Stimulated activated naive B cell treated with anti-CD40 and anti-IgM and Interleukin-4, amounts not matched to agents 10 μg/mL and 1 μg/mL and 100 μg/mL, for 72 hours (primary cell): Measurements from ENCODE around the gene RASL10A.

Experiments used
- ATAC-seq, 2 donors: fragments of 150-1000 bp; cut with Tn5 transposase; replicated peaks; 2 replicates each; pipeline ENCODE4 v1.10.0; 2021; ENCODE audit warnings: moderate library complexity in 1 of 2
- DNase-seq: peaks from one replicate; pipeline ENCODE4 v3.0.0; 2021
- H3K27ac Mint-ChIP-seq: one replicate; pipeline ENCODE4 v1.8.0; 2022; ENCODE audit warnings: mild to moderate bottlenecking, mixed read lengths
- H3K27me3 Mint-ChIP-seq, 2 donors: one replicate each; pipeline ENCODE4 v1.8.0; 2022; ENCODE audit warnings: mixed read lengths in 2 of 2
- H3K36me3 Mint-ChIP-seq, 2 donors: one replicate each; pipeline ENCODE4 v1.8.0; 2022; ENCODE audit warnings: mixed read lengths in 2 of 2, mild to moderate bottlenecking in 1 of 2
- H3K4me1 Mint-ChIP-seq, 2 donors: one replicate each; pipeline ENCODE4 v1.8.0; 2022; ENCODE audit warnings: mixed read lengths in 2 of 2, mild to moderate bottlenecking in 1 of 2
- H3K4me3 Mint-ChIP-seq, 2 donors: one replicate each; pipeline ENCODE4 v1.8.0; 2022; ENCODE audit warnings: mild to moderate bottlenecking in 2 of 2, mixed read lengths in 2 of 2, moderate library complexity in 1 of 2
- H3K9me3 Mint-ChIP-seq, 2 donors: one replicate each; pipeline ENCODE4 v1.8.0; 2022; ENCODE audit warnings: mixed read lengths in 2 of 2, mild to moderate bottlenecking in 1 of 2

RASL10A gene

DNA sequence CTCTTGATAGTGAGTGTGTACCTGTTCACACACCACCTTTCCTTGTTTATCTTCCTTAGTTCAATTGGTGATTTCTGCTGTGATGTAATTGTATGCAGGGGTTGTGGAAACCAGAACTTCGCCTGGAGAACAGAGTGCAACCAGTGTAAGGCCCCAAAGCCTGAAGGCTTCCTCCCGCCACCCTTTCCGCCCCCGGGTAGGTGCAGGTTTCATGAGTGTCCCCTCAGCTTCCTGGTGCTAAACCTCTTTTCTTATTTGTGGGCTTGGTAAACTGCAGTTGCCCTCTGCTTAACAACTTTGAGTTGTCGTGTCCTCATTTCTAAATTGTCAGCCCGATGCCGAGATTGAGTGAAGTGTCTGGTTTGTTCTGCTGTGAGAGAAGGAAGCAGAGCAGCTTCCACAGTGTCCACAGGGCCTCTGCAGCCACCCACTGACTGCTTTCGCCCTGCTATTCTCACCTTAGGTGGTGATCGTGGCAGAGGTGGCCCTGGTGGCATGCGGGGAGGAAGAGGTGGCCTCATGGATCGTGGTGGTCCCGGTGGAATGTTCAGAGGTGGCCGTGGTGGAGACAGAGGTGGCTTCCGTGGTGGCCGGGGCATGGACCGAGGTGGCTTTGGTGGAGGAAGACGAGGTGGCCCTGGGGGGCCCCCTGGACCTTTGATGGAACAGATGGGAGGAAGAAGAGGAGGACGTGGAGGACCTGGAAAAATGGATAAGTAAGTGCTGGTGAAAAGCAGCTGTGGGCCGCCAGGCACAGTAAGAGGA, 16.2 kb downstream of the RASL10A start:
- Mint-ChIP-seq H3K9me3 (no peaks in the 10 kb centered on the region), H3K27ac (peak overlapping the region; percentile 70), H3K36me3 (peaks cover 44 to 54% of the 10 kb centered on the region in 2 donors), H3K4me1 (peaks cover 10 to 25% of the 10 kb centered on the region in 2 donors), H3K4me3 (peak overlapping the region in 1 of 2 donors; percentile 15), H3K27me3 (peaks cover 2% of the 10 kb centered on the region in 2 donors)
- DNase-seq: no peak
- ATAC-seq: no peak

DNA sequence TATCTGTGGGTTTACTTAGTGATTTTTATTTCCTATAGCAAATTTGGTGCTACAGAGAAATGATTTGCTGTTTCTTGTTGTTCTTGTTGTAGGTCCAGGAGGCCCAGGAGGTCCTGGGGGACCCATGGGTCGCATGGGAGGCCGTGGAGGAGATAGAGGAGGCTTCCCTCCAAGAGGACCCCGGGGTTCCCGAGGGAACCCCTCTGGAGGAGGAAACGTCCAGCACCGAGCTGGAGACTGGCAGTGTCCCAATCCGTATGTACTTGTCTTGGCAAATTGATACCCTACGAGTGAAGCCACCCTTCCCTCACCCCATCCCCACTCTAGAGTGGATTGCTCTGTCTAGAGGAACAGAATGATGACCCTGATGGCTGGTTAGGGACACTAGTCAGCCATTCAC, 16.9 kb downstream of the RASL10A start:
- no peaks in the 10 kb centered on the region for H3K9me3 Mint-ChIP-seq
- H3K4me3 Mint-ChIP-seq: no peak overlapping the region
- no peak for ATAC-seq
- peaks cover 9 to 19% of the 10 kb centered on the region in 2 donors for H3K4me1 Mint-ChIP-seq
- no peaks in the 10 kb centered on the region for H3K27me3 Mint-ChIP-seq
- peaks cover 47 to 59% of the 10 kb centered on the region in 2 donors for H3K36me3 Mint-ChIP-seq
- no peak for DNase-seq
- peak overlapping the region; percentile 65 for H3K27ac Mint-ChIP-seq

DNA sequence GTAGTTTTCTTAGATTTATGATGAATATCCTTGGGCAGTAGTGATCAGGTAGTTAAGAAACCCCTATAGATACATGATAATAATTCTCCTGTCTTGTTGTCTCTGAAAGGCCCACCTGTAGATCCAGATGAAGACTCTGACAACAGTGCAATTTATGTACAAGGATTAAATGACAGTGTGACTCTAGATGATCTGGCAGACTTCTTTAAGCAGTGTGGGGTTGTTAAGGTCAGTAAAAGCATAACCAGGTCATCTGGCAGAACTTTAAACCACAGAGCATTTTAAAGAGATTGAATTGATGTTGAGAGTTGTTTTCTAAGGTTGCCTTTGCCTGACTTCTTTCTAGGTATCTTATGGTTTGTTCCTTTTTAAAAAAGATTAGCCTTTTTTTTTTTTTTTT, 23.1 kb downstream of the RASL10A start:
- H3K27me3 Mint-ChIP-seq: no peaks in the 10 kb centered on the region
- no peak overlapping the region for H3K4me3 Mint-ChIP-seq
- peak overlapping the region; percentile 71 for H3K27ac Mint-ChIP-seq
- H3K9me3 Mint-ChIP-seq: no peaks in the 10 kb centered on the region
- H3K4me1 Mint-ChIP-seq: peaks cover 16 to 17% of the 10 kb centered on the region in 2 donors
- ATAC-seq: no peak
- peaks cover 36 to 52% of the 10 kb centered on the region in 2 donors for H3K36me3 Mint-ChIP-seq
- DNase-seq: no peak

DNA sequence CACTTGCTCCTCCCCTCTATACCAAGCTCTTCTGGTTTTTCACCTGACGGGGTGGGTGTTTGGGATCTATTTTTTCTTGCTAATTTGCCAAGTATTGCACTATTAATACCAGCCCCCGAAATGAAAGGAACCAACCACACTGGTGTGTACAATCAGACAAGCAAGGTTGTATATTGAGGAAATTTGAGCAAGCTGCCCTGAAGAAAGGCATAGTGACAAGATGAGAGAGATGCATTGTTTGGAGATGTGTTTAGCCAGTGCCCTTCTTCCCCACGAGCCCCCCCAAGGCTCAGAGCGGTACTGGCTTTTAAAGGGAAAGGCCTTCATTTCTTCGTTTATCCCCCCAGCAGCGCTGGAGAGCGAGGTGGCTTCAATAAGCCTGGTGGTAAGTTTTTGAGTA, 24.3 kb downstream of the RASL10A start:
- no peak for ATAC-seq
- peaks cover 21 to 23% of the 10 kb centered on the region in 2 donors for H3K4me1 Mint-ChIP-seq
- peaks cover 44 to 57% of the 10 kb centered on the region in 2 donors for H3K36me3 Mint-ChIP-seq
- H3K4me3 Mint-ChIP-seq: no peak overlapping the region
- no peaks in the 10 kb centered on the region for H3K27me3 Mint-ChIP-seq
- DNase-seq: no peak
- H3K27ac Mint-ChIP-seq: no peak overlapping the region
- no peaks in the 10 kb centered on the region for H3K9me3 Mint-ChIP-seq

DNA sequence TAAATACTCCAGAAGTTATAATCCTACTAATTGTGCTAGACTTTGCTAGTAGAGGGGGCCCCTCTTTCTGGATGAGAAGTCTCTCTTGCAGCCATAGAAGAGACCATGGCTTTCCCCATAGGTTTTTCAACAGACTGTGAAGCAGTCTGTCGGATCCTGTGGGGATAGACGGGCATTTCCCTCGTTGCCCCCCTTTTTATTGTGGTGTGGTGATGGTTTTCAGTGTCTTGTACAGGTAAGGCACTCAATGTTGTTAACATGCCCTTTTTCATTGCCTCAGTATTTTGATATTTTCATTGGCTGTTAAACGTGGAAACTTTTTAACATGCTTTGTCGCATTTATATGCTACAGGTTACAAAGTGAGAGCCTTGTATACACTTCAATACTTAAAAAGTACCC, 25.4 kb downstream of the RASL10A start:
- ATAC-seq (no peak), DNase-seq (no peak)
- Mint-ChIP-seq H3K9me3 (no peaks in the 10 kb centered on the region), H3K4me3 (no peak overlapping the region), H3K36me3 (peaks cover 46 to 60% of the 10 kb centered on the region in 2 donors), H3K27ac (no peak overlapping the region), H3K27me3 (no peaks in the 10 kb centered on the region), H3K4me1 (peaks cover 21 to 23% of the 10 kb centered on the region in 2 donors)

DNA sequence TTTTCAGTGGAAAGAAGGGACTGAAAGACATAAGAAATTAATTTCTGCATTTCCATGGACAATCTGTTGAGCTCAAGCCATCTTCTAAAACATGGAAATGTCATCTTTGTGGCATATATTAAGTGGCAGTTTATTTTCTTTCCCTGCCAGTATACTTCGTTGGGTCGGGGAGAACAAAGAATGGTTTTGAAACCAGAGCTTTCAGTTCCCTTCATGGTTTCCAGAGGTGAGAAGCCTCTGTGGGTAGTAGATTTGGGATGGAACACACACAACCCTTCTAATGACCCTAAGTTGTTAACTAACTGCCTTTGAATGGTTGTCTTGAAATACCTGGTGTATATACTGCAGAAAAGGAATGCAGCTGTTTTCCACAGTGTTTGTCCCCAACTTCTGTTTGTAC, 26.7 kb downstream of the RASL10A start:
- DNase-seq (no peak), ATAC-seq (no peak)
- Mint-ChIP-seq H3K27me3 (no peaks in the 10 kb centered on the region), H3K36me3 (peaks cover 54 to 65% of the 10 kb centered on the region in 2 donors), H3K4me3 (no peak overlapping the region), H3K27ac (peak overlapping the region; percentile 77), H3K9me3 (no peaks in the 10 kb centered on the region), H3K4me1 (peaks cover 21 to 31% of the 10 kb centered on the region in 2 donors)

- H3K4me3 Mint-ChIP-seq: no peak overlapping the region
- no peaks in the 10 kb centered on the region for H3K27me3 Mint-ChIP-seq
- DNase-seq (no peak), ATAC-seq (peak; percentile 52 to 67)
- peaks cover 15 to 29% of the 10 kb centered on the region in 2 donors for H3K4me1 Mint-ChIP-seq
- peaks cover 57 to 71% of the 10 kb centered on the region in 2 donors for H3K36me3 Mint-ChIP-seq
- no peaks in the 10 kb centered on the region for H3K9me3 Mint-ChIP-seq
- H3K27ac Mint-ChIP-seq: peak overlapping the region; percentile 3
Measured at GRCh38 chr22:29284196-29284595, 31.3 kb downstream of the RASL10A start.

GRCh38 chr22:29277927-29278326, 37.6 kb downstream of the RASL10A start:
- Mint-ChIP-seq H3K36me3 (peaks cover 49 to 75% of the 10 kb centered on the region in 2 donors), H3K9me3 (no peaks in the 10 kb centered on the region), H3K27me3 (no peaks in the 10 kb centered on the region), H3K27ac (no peak overlapping the region), H3K4me3 (no peak overlapping the region), H3K4me1 (peaks cover 13 to 42% of the 10 kb centered on the region in 2 donors)
- no peak for DNase-seq
- ATAC-seq: no peak

GRCh38 chr22:29275819-29276565, 39.5 kb downstream of the RASL10A start:
- no peak for ATAC-seq

DNA sequence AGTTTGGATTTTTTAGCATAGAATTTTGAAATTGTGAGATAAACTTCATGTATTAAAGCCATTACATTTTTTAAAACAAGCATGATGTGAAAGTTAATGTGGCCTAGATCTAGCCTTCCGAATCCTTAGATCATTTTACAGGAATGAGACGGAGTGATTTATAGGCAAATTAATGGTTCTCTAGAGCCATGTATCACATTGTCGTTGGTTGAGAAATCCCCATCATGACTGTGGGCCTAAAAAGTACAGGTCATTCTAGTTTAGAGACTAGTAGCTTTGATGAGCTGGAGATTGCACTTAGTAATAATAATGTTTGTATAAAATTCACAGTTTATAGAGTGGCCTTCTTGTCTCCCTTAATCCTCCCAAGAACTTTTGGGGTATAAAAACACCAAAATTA, 40.3 kb downstream of the RASL10A start:
- H3K36me3 Mint-ChIP-seq: peaks cover 52 to 73% of the 10 kb centered on the region in 2 donors
- no peak for DNase-seq
- ATAC-seq: no peak
- H3K27me3 Mint-ChIP-seq: no peaks in the 10 kb centered on the region
- peaks cover 27 to 69% of the 10 kb centered on the region in 2 donors for H3K4me1 Mint-ChIP-seq
- H3K27ac Mint-ChIP-seq: no peak overlapping the region
- no peak overlapping the region for H3K4me3 Mint-ChIP-seq
- no peaks in the 10 kb centered on the region for H3K9me3 Mint-ChIP-seq

More at GRCh38 chr22:29275819-29276565, 39.5 kb downstream of the RASL10A start:
- Mint-ChIP-seq H3K36me3 (peaks cover 50 to 73% of the 10 kb centered on the region in 2 donors), H3K9me3 (no peaks in the 10 kb centered on the region), H3K27ac (peak overlapping the region; percentile 31), H3K4me3 (peak overlapping the region in 1 of 2 donors; percentile 48), H3K4me1 (peaks cover 20 to 61% of the 10 kb centered on the region in 2 donors), H3K27me3 (no peaks in the 10 kb centered on the region)
- no peak for DNase-seq

- Mint-ChIP-seq H3K27me3 (no peaks in the 10 kb centered on the region), H3K27ac (no peak overlapping the region), H3K4me3 (no peak overlapping the region), H3K4me1 (peaks cover 29 to 75% of the 10 kb centered on the region in 2 donors), H3K36me3 (peaks cover 49 to 73% of the 10 kb centered on the region in 2 donors), H3K9me3 (no peaks in the 10 kb centered on the region)
- DNase-seq (no peak), ATAC-seq (no peak)
Measured at GRCh38 chr22:29272624-29273023, 42.9 kb downstream of the RASL10A start.

GRCh38 chr22:29270475-29271271, 44.8 kb downstream of the RASL10A start:
- Mint-ChIP-seq H3K4me3 (peak overlapping the region; percentile 88 to 91), H3K4me1 (peaks cover 35 to 76% of the 10 kb centered on the region in 2 donors), H3K36me3 (peaks cover 38 to 71% of the 10 kb centered on the region in 2 donors), H3K27ac (peak overlapping the region; percentile 2), H3K9me3 (no peaks in the 10 kb centered on the region), H3K27me3 (no peaks in the 10 kb centered on the region)
- ATAC-seq (no peak), DNase-seq (no peak)

- H3K27ac Mint-ChIP-seq: peak overlapping the region; percentile 98
- H3K4me1 Mint-ChIP-seq: peaks cover 35 to 69% of the 10 kb centered on the region in 2 donors
- no peaks in the 10 kb centered on the region for H3K9me3 Mint-ChIP-seq
- peak overlapping the region; percentile 88 to 91 for H3K4me3 Mint-ChIP-seq
- H3K27me3 Mint-ChIP-seq: no peaks in the 10 kb centered on the region
- no peak for ATAC-seq
- DNase-seq: no peak
- peaks cover 35 to 67% of the 10 kb centered on the region in 2 donors for H3K36me3 Mint-ChIP-seq
Measured at GRCh38 chr22:29269731-29270474, 45.6 kb downstream of the RASL10A start.
